ENCODE measurements around the gene PPFIBP1.
A peak's percentile ranks its signal among the peaks of the same experiment; 100 is the strongest.

The PPFIBP1 gene

DNA sequence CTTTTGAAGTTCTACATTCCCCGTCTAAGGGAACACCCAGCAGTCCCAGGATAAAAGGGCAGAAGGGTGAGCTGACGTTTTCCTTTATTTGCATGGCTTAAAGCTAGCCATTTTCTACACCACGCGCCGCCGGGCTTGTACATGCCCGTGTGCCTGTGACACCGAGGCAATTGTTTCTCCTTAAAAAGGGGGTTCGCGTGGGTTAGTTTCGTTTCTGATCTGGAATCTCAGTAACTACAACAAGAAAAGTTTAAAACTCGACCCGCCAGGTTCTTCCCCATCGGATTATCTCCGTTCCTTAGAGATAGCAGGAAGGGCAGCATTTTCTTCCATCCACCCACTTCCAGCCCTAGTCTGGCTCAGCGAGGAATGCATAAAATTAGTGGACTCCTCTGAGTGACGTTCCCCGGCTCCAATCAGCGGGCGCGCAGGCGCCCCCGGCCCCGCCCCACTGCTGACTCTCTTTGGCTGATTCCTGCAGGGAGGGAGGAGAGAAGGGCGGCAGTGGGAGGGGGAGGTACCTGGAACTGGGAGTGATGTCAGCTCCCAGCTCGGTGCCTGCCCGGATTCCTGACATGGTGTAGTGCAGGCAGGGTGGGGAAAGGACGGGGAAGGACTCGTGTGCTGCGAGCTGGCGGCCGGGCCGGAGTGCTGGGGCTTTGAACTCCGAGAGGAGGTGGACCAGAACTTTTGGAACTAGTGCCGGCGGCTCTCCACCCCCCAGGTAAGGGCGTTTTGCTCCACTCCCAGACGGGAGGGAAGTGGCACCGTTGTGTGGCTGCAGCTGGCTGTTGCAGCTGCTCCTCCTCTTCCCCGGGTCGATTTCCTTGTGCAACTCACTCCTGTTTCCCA is at the start of gene PPFIBP1:
Gene PPFIBP1 (plus strand): TSS at position 565 of the 852 bp plus-strand sequence. CDS start 109,191 bp downstream, outside the sequence.
- H3K27ac ChIP-seq, result peak within 1 kb of the TSS; percentile 65; the same call in 1 of the 2 replicates
- TF ChIP-seq POLR2AphosphoS5 (IDR thresholded peaks at IDR 0.05; ENCODE audit: borderline replicate concordance, low read depth, low read length) (peak; percentile 93), EZH2 (IDR thresholded peaks at IDR 0.05) (no peak), FOXP2 (optimal IDR thresholded peaks at IDR 0.05; ENCODE audit: control extremely low read depth, extremely low read length, insufficient read depth) (no peak)
- peak within 1 kb of the TSS; percentile 91 for H3K4me3 ChIP-seq
- H3K36me3 ChIP-seq (ENCODE audit: insufficient read depth, low read length), result no peaks in the 10 kb centered on the region
- H3K9ac ChIP-seq (ENCODE audit: insufficient read length), result peak within 1 kb of the TSS; percentile 84
- peak; percentile 95 for DNase-seq (ENCODE audit: low read depth, low spot score)
- no peaks in the 10 kb centered on the region for H3K9me3 ChIP-seq (ENCODE audit: low read depth, low read length)

GRCh38 chr12:27474344-27474743 is 49.7 kb upstream of the PPFIBP1 start:
- TF ChIP-seq EZH2 (IDR thresholded peaks at IDR 0.05) (no peak), POLR2AphosphoS5 (IDR thresholded peaks at IDR 0.05; ENCODE audit: borderline replicate concordance, low read depth, low read length) (no peak), FOXP2 (optimal IDR thresholded peaks at IDR 0.05; ENCODE audit: control extremely low read depth, extremely low read length, insufficient read depth) (no peak)
- Histone ChIP-seq H3K9me3 (ENCODE audit: low read depth, low read length) (peaks cover 4% of the 10 kb centered on the region; the same call in 1 of the 2 replicates), H3K9ac (ENCODE audit: insufficient read length) (no peak overlapping the region), H3K36me3 (ENCODE audit: insufficient read depth, low read length) (no peaks in the 10 kb centered on the region), H3K4me3 (no peak overlapping the region), H3K27ac (no peak overlapping the region)
- DNase-seq (ENCODE audit: low read depth, low spot score), result no peak

DNA sequence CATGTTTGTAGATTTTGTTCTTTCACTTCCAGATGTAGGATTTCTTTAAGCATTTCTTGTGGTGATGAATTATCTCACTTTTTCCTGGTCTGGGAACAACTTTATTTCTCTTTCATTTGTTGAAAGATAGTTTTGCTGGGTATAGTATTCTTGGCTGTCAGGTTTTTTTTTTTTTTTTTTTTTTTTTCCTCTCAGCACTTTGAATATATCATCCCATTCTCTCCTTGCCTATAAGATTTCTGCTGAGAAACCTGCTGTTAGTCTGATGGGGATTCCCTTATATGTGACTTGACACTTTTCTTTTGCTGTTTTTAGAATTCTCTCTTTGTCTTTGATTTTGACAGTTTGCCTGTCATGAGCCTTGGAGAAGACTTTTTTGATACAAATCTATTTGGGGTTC is 47.0 kb upstream of the PPFIBP1 start:
- Histone ChIP-seq H3K27ac (no peak overlapping the region), H3K9ac (ENCODE audit: insufficient read length) (no peak overlapping the region), H3K36me3 (ENCODE audit: insufficient read depth, low read length) (no peaks in the 10 kb centered on the region), H3K9me3 (ENCODE audit: low read depth, low read length) (peaks cover 4% of the 10 kb centered on the region; the same call in 1 of the 2 replicates), H3K4me3 (no peak overlapping the region)
- no peak for DNase-seq (ENCODE audit: low read depth, low spot score)
- TF ChIP-seq FOXP2 (optimal IDR thresholded peaks at IDR 0.05; ENCODE audit: control extremely low read depth, extremely low read length, insufficient read depth) (no peak), POLR2AphosphoS5 (IDR thresholded peaks at IDR 0.05; ENCODE audit: borderline replicate concordance, low read depth, low read length) (no peak), EZH2 (IDR thresholded peaks at IDR 0.05) (no peak)

DNA sequence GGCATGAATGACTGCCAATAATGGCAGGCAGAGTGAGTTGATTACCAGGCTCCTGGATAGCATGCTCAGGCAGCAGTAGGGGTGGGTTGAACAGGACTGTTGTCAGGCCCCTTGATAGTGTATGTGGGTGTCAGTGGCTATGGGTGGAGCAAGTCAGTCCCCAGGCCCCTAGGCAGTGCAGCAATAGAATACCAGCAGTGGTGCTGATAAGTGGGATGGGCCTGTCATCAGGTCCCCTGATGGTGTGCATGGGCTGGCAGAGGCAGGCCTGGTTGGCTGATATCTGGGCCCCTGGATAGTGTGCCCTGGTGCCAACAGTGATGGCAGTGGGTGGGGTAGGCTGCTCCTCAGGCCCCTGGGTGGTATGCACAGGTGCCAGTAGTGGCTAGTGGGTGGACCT is 45.1 kb upstream of the PPFIBP1 start:
- TF ChIP-seq FOXP2 (optimal IDR thresholded peaks at IDR 0.05; ENCODE audit: control extremely low read depth, extremely low read length, insufficient read depth) (no peak), EZH2 (IDR thresholded peaks at IDR 0.05) (no peak), POLR2AphosphoS5 (IDR thresholded peaks at IDR 0.05; ENCODE audit: borderline replicate concordance, low read depth, low read length) (no peak)
- H3K36me3 ChIP-seq (ENCODE audit: insufficient read depth, low read length), result no peaks in the 10 kb centered on the region

GRCh38 chr12:27480016-27480415 is 44.0 kb upstream of the PPFIBP1 start:
- DNase-seq (ENCODE audit: low read depth, low spot score), result no peak
- Histone ChIP-seq H3K4me3 (no peak overlapping the region), H3K9me3 (ENCODE audit: low read depth, low read length) (peaks cover 4% of the 10 kb centered on the region; the same call in 1 of the 2 replicates), H3K36me3 (ENCODE audit: insufficient read depth, low read length) (no peaks in the 10 kb centered on the region), H3K27ac (no peak overlapping the region), H3K9ac (ENCODE audit: insufficient read length) (no peak overlapping the region)
- TF ChIP-seq POLR2AphosphoS5 (IDR thresholded peaks at IDR 0.05; ENCODE audit: borderline replicate concordance, low read depth, low read length) (no peak), FOXP2 (optimal IDR thresholded peaks at IDR 0.05; ENCODE audit: control extremely low read depth, extremely low read length, insufficient read depth) (no peak), EZH2 (IDR thresholded peaks at IDR 0.05) (no peak)

More for the DNA sequence above, 45.1 kb upstream of the PPFIBP1 start:
- peaks cover 4% of the 10 kb centered on the region; the same call in 1 of the 2 replicates for H3K9me3 ChIP-seq (ENCODE audit: low read depth, low read length)
- no peak overlapping the region for H3K27ac ChIP-seq
- DNase-seq (ENCODE audit: low read depth, low spot score), result no peak
- no peak overlapping the region for H3K4me3 ChIP-seq
- H3K9ac ChIP-seq (ENCODE audit: insufficient read length), result no peak overlapping the region

- no peak overlapping the region for H3K4me3 ChIP-seq
- H3K9me3 ChIP-seq (ENCODE audit: low read depth, low read length), result no peaks in the 10 kb centered on the region
- no peak overlapping the region for H3K9ac ChIP-seq (ENCODE audit: insufficient read length)
- no peak overlapping the region for H3K27ac ChIP-seq
- TF ChIP-seq EZH2 (IDR thresholded peaks at IDR 0.05) (no peak), FOXP2 (optimal IDR thresholded peaks at IDR 0.05; ENCODE audit: control extremely low read depth, extremely low read length, insufficient read depth) (no peak), POLR2AphosphoS5 (IDR thresholded peaks at IDR 0.05; ENCODE audit: borderline replicate concordance, low read depth, low read length) (no peak)
- no peaks in the 10 kb centered on the region for H3K36me3 ChIP-seq (ENCODE audit: insufficient read depth, low read length)
- no peak for DNase-seq (ENCODE audit: low read depth, low spot score)
These were observed 37.0 kb upstream of the PPFIBP1 start for GRCh38 chr12:27486961-27487360.

- H3K27ac ChIP-seq, result no peak overlapping the region
- H3K9me3 ChIP-seq (ENCODE audit: low read depth, low read length), result no peaks in the 10 kb centered on the region
- no peaks in the 10 kb centered on the region for H3K36me3 ChIP-seq (ENCODE audit: insufficient read depth, low read length)
- DNase-seq (ENCODE audit: low read depth, low spot score), result no peak
- TF ChIP-seq POLR2AphosphoS5 (IDR thresholded peaks at IDR 0.05; ENCODE audit: borderline replicate concordance, low read depth, low read length), result no peak
- TF ChIP-seq FOXP2 (optimal IDR thresholded peaks at IDR 0.05; ENCODE audit: control extremely low read depth, extremely low read length, insufficient read depth), result no peak
- no peak for TF ChIP-seq EZH2 (IDR thresholded peaks at IDR 0.05)
- no peak overlapping the region for H3K9ac ChIP-seq (ENCODE audit: insufficient read length)
- no peak overlapping the region for H3K4me3 ChIP-seq
These were observed 35.5 kb upstream of the PPFIBP1 start for GRCh38 chr12:27488479-27488878.

- H3K36me3 ChIP-seq (ENCODE audit: insufficient read depth, low read length), result no peaks in the 10 kb centered on the region
- TF ChIP-seq FOXP2 (optimal IDR thresholded peaks at IDR 0.05; ENCODE audit: control extremely low read depth, extremely low read length, insufficient read depth), result no peak
- no peak for TF ChIP-seq POLR2AphosphoS5 (IDR thresholded peaks at IDR 0.05; ENCODE audit: borderline replicate concordance, low read depth, low read length)
- no peak for TF ChIP-seq EZH2 (IDR thresholded peaks at IDR 0.05)
- DNase-seq (ENCODE audit: low read depth, low spot score), result no peak
These were observed 32.8 kb upstream of the PPFIBP1 start for GRCh38 chr12:27491226-27491625.

More at GRCh38 chr12:27491226-27491625, 32.8 kb upstream of the PPFIBP1 start:
- no peak overlapping the region for H3K4me3 ChIP-seq
- H3K9ac ChIP-seq (ENCODE audit: insufficient read length), result no peak overlapping the region
- no peak overlapping the region for H3K27ac ChIP-seq
- H3K9me3 ChIP-seq (ENCODE audit: low read depth, low read length), result no peaks in the 10 kb centered on the region

Measured in SK-N-MC (cell line).